Measurements from ENCODE around the gene COPB2.
"Not testable (repeated sequence)": the region's sequence is repeated elsewhere in the genome, so short reads cannot be mapped to it uniquely, and the experiment has no call there.

COPB2 gene

DNA sequence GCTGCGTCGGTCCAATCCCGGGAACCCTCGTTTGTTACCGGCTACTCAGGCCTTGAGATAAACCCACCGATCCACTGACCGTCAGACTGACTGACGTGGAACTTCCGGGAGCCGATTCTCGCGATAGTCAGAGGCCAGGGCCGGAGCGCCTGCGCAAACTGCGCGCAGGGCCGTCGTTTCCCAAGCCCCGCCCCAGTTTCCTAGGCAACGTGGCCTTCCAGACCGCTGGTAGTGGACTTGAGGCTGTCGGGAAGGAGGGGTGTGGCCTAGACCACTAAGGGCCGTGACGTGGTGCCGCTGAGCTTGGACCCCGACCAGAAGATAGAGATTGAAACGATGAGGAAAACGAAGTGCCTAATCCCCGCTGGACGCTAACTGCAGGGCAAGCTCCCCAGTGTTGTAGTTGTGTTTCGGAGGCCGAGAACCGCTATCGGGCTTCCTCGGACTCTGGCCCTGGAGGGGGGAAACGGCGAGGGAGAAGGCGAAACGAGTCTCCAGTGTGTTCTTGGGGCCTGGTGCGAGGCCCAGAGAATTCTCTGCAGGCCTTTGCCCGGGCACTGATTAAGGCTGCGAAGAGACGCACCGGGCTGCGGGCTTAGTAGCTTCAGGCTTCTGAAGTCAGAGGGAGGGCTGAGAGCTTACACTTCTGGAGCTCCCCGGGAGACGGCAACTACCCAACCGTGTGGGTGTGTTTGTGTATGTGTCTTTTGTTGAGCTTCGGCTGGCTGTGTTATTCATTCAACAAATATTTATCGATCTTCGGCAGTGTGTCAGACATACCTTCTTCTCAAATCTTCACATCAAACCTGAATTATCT, at the start of gene COPB2:
Gene COPB2, minus strand, starts transcription at position 96 of the 817 bp plus-strand sequence. CDS start 97 bp downstream, outside the sequence.
- DNase-seq: peak; percentile 100

DNA sequence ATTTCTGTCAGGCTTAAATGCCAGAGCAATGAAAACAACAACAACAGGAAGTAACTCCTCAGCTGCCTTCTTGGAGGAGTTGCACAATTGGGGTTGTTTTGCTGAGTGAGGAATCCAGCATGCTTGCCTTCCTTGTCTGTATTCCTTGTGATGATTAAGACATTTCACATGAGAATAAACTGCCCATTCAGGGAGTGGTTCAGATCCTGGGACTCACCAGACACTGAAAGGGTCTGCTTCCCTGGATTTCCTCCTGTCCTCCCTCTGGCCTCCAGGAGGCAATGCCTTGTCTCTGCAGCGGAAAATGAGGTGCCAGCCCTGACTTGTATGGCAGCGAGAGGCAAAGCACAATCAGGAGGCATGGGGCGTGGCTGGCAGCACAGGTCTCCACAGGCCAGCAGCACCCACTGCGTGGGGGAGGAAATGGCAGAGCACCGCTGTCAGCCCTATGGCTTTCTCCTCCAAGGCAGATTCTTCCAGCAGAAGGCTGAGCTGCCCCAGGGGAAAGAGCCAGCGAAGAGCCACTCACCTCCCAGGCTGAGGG, 45.4 kb upstream of the COPB2 start:
- no peak for DNase-seq

DNA sequence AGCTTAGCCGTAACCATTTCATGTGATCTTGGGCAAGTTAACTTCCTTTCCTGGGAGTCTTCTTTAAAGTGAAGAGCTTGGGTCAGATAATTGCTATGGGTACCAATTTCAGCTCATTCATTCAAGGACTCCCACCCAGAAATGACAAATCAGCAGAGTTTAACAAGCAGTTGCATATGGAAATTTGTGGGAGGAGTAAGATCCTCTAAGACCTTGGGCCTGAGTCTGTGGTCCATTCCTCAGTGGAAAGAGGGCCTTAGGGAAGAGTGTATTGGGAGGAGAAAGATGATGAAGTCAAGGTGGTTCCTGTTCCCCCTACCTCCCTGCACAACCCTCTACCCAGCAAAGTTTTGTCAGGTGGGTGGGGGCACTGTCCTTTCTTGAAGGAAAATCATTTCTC, 44.8 kb upstream of the COPB2 start:
- no peak for DNase-seq

DNA sequence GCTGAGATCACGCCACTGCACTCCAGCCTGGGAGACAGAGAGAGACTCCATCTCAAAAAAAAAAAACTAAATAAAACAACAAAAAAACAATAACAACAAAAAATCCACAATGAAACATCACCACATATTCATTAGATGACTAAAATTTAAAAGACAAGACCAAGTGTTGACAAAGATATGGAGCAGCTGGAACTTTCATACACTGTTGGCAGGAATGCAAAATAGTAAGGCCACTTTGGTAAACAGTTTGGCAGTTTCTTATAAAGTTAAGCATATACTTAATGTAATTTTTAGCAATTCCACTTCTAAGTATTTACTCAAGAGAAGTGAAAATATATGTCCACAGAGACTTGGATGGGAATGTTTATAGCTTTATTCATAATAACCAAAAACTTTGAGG, 43.6 kb upstream of the COPB2 start:
- no peak for DNase-seq

DNA sequence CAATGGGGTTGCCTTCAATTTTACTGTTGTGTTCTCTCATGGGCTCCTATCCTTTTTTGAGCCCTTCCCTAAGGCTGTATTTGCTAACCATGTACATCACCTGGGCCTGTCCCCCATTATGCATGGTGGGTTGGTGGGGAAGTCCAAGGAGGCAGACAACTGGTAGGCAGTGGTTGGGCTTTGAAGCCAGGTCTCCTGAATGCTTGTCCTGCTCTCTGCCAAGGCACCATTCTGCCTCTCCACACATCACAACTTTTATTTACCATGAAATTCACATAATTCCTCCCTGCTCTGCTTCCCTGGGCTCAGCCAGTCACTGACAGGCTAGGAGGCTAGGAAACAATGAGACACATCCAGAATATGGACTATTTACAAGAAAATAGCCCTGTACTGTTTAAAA, 41.0 kb upstream of the COPB2 start:
- DNase-seq: no peak

DNA sequence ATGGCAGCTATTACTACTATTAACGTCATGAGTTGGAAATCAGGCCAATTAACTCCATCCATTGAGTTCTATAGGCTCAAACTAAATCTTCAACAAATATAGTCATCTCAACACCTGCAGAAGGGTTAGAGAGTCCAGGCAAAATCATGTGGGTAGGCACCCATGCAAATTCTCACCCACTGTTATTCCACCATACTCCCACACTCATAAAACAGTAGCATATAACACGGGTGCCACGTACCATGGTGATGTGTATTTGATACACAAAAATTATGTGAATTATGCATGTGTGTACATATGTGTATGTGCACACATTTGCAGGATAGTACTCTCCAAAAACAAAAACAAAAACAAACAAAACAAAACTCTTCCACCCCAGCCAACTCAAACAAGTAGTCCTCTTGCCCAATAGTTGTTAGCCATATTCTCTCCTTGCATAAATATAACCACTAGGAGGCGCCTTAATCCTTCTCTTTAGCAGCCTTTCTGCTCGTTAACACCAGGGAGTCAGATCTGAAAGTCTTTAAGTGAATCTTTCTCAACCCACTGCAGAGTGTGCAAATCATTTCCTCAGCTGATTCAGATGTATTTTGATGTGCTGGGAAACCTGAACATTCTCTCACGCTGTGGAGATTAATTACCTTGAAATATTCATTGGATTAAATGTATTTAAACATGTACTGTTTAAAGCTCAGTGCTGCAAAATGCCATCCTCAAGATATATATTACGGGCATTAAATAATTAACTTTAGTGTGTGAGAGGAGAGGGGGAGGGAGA, 38.0 kb upstream of the COPB2 start:
- DNase-seq: peak; percentile 95

DNA sequence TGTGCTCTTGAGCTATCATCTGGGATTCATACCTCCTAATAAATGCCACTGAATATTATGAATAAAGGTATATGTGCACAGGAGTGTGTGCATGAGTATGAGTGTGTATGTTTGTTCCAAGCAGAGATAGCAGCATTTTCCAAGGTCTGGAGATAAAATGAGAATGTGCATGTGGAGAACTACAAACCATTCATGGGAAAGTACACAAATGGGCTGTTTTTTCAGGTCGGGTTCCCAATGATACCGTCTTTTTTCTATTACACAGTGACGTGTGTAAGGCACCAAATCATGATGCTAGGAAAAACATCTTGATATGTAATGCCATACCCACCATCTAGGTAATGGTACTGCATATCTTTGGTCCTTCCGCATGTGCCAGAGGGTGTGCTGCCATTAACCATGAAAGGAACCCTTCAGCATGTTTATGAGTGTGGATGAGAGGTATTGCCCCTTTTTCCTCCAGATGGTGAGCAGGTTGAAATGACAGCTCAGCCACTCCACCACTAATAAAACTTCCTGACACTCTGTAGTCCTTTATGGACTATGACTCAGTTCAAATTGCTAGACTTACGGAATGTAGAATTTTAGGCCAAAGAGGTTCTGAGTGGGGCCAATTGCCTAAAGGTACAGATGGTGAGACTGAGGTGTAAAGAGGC, 36.4 kb upstream of the COPB2 start:
- DNase-seq: no peak

DNA sequence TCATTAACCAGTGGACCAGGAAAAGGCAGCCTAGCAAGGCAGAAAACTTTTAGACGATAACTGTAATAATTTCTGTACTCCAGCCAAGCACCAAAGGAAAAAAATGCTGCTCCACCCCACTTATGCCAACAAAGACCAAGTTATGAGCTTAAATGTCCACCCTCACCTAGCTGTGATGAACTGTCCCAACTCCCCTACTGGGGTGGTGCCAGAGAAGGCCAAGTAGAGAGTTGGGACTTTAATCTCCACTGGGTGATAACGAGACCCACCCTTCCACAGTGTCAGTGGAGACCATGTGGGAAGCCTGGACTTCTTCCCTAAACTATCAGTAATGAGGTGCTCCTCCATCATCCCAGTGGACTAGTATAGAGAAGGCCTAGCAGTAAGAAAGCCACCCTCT, 33.8 kb upstream of the COPB2 start:
- no peak for DNase-seq

DNA sequence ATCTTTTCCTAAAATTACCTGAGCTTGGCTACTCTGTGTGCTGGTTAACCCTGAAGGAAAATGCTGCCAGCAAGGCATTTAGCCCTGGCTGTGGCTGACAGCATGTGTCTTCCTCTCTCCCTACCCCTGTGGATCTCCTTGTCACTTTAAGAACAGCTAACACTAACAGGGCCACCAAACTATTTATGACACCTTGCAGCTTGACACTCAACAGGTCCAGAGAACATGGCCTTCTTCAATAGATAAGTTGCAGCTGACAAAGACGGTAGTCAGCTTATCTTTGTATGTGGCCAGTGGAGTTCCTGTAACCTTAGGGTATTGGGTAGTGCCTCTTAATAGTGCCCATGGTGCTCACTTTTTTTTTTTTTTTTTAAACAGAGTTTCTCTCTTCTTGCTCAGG, 32.0 kb upstream of the COPB2 start:
- DNase-seq: peak; percentile 59

DNA sequence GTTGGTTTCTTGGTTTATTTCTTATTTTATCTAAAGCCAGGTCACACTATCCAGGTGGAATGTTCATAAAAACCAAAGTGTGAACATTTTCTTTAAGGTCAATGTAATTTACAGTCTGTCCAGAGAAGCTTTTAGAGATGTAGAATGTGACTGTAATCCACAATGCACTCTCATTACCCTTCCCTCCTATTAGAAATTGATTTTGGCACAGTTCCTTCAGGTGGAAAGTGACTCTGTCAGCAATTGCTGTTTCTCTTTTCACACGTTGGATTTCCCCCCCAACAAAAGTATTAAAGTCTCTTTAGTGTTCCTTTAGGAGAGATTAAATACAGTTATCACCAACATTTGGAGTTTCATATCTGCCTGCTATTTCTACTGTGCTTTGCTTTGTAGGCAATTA, 31.6 kb upstream of the COPB2 start:
- no peak for DNase-seq

DNA sequence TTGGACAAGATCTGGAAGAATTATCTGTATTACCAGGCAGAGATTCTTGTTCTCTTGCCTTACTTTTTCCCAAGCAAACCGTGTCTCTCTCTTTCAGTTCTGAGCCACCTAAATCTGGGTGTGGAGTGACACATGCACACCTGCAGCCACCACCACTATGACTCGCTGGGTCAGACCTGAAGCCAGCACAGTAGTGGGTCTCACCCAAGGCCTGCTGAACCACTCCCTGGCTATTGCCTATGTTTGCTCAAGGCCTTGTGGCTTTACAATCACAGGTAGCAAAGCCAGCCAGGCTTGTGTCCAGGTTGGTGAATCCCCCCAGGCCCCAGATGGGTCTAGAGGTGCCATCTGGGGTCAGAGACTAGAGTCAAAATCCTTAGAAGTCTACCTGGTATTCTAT, 28.7 kb upstream of the COPB2 start:
- DNase-seq: no peak

DNA sequence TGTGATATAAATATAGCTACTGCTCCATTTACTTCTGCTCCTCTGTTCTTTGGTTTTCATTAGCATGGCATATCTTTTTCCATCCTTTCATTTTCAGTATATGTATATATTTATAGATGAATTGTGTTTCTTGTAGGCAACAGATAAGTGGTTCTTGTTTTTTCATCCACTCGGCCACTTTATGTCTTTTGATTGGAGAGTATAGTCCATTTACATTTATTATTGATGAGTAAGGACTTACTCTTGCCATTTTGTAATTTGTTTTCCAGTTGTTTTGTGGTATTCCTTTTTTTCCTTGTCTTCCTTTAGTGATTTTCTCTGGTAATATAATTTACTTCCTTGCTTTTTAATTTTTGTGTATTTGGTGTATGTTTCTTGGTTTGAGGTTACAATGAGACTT, 26.8 kb upstream of the COPB2 start:
- no peak for DNase-seq

DNA sequence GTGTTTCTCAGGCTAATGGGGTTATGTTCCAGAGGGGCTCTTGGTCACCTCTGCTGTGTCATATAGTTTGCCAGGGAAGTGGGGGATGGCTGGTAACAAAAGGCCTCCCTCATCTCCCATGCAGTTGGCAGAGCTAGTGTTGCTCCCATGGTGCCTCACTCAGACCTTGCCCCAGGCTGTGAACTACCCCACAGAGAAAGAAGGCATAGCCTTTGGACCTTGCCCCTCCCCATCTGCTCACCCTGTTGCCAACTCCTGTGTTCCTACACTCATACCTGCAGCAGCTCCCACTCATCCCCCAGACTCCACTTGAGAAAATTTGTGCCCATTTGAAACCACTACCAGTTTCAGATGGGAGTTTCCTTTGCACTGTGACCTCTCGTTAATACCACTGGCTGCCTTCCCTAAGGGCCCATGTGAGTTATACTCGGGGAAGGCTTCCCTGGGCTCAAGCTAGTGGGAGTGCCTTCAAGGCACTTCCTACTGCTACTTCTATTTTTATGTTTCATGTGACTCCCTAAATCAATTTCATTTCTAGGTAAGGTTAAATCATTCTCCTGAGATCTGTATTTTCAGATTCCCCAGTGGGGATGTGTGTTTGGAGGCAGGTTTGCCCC, 25.3 kb upstream of the COPB2 start:
- DNase-seq: no peak

DNA sequence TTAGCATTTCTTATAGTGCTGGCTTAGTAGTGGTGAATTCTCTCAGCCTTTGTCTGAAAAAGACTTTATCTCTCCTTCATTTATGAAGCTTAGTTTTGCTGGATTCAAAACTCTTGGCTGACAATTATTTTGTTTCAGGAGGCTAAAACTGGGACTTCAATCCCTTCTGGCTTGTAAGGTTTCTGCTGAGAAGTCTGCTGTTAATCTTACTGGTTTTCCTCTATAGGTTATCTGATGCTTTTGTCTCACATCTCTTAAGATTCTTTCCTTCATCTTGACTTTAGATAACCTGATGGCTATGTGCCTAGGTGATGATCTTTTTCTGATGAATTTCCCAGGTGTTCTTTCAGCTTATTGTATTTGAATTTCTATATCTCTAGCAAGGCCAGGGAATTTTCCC, 23.4 kb upstream of the COPB2 start:
- not testable (repeated sequence) for DNase-seq

DNA sequence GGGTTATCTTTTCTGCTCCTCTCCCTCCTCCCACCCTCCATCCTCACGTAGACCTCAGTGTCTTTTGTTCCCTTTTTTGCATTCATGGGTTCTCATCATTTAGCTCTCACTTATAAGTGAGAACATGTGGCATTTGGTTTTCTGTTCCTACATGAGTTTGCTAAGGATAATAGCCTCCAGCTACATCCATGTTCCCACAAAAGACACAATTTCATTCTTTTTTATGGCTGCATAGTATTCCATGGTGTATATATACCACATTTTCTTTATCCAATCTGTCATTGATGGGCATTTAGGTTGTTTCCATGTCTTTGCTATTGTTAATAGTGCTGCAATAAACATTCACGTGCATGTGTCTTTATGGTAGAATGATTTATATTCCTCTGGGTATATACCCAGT, 11.7 kb upstream of the COPB2 start:
- not testable (repeated sequence) for DNase-seq

DNA sequence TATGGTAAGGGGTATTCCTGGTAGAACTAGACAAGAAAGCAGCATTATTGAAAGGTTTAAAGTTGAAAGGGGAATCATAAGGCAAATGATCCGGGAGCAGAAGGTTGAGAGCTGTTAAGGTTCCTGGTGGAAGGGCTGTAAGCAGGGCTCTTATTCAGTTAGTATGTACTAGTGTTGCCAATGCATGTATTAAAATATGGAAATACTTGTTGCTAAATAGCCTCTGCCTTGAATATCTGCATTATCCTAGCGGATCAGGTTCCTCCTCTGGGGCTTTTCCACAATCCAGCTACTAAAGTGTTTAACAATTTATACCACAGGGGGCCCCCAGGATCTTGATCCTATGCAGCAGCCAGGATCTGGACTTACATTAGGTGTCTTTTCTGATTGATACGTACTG, 7.3 kb upstream of the COPB2 start:
- DNase-seq: no peak

DNA sequence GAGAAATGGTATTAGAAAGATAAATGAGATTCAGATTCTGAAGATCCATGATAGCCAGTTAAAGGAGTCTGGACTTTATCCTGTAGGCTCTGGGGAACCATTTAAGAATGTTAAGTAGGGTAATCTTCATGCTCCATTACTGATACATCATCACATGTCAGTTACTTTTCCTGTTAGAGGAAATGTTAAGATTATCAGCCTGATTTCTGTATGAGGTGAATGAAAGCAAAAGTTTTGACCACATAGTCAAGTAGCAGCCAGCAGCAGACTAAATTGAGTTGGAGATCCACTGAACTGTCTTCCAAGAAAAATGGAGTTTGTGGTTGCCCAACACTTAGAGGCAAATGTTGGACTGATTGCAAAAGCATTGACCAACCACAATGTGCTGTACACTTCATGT, 4.7 kb upstream of the COPB2 start:
- DNase-seq: peak; percentile 47

DNA sequence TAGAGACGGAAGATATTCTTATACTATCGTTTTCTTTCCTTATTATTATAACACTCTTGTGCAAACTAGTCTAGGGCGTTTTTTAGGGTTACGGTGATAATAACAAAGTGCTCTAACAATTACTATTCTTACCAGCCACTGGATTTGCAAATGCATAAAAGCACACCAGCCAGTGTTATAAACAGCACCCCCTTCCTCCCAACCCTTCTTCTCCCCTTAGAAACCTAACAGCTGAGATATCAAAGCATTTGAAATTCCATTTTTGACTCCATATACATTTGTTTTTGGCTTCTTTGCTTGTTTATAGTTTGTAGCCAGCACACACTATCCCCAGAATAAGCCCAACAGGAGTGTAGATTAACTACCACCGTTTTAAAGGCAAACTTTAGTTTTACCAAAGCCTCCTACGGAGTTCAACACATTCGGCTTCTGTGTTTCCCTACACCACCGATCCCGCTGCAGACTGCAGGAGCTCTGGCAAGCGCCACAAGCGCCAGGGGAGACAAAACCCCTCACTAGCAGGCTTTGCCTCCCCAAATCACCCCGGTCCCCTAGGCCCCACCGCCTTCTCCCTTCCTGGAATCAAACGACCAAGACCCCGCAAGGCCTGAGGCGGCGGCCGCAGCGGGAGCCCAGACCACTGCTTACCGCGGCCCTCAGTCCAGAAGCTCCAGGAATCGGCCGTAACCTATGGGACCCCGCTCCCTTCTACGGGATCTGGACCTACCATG, 461 bp downstream of the COPB2 start:
- DNase-seq: peak; percentile 56

DNA sequence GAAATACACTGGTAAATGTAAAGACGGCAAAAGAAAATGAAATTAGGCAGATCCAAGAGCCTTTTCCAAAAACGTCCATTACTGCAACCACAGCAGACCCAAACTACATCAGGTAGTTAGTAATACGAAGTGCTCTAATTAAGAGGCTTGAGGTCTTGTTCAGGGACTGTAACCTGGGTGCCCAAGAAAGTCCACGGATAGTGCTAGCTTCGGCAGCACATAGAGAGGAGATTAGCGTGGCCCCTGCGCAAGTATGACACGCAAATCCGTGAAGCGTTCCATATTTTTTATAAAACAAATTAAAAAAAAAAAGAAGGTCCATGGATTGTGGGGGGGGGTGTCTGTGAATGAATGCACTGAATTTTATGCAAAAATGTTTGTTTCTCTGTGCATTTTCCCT, 1.4 kb downstream of the COPB2 start:
- DNase-seq: no peak

DNA sequence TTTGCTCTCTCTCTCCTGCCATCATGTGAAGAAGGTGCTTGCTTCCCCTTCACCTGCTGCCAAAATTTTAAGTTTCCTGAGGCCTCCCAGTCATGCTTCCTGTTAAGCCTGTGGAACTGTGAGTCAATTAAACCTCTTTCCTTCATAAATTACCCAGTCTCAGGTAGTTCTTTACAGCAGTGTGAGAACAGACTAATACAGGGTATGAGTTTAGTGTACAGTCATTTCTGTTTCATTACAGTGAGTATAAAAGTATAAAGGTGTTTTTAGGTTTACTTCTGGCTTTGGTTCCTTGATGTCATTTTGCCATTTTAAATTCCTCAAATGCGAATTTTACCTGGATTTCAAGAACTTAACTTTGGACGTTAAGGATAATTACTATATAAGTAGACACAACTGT, 7.2 kb downstream of the COPB2 start:
- DNase-seq: not testable (repeated sequence)

DNA sequence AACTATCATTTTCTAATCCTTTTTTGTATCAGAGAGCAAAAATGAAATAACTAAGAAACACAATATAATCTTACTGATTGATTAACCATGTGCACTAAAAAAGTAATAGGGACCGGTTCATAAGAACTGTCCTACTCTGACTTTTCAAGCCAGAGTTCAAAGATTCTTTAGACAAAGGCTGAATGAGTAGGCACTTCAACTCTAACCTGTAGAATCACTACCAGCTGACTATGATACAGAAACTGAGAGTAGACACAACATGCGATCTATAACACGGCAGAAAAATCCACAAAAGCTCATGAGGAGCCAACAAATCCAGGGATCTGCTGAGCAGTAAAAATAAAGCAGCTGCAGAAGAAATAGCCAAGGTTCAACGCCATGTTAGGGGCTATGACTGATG, 8.9 kb downstream of the COPB2 start:
- DNase-seq: no peak

DNA sequence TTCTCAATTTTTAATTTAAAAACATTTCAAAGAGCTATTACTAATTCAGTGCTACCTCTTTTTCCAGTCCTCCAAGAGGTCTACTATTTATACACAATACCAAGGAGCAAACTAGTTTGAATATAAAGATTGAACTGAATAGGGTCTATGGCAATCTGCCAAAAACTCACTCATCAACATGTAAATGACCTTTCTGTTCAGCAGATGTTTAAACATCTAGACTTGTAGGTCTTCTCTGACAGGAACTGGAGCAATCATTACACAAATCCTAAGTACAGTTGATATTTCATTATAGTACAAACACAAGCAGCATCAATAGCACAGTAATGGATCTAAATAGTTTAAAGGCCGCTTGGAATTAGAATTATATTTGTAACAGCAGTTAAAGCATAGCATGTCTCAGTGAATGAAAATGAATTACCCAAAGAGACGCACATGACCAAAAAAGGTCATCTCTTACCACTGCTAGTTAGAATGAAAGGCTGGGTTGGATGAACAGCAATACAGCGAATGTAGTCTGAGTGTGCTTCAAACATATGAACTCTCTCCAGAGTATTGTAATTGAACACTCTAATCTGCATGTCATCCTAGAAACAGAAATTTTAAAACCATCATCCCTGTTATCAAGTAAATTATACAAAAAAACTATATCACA, 10.7 kb downstream of the COPB2 start:
- peak; percentile 55 for DNase-seq
